BE2C (cell line): ENCODE results near the gene SLC13A3.

Experiments
- DNase-seq: peaks from one replicate; pipeline ENCODE4 v3.0.0-alpha.2; 2020
- H3K27me3 ChIP-seq: fragments of 250-450 bp; sonication (Bioruptor Pico); 2 replicates; pipeline ENCODE4 v1.5.1; 2020; ENCODE audit warnings: mild to moderate bottlenecking
- H3K36me3 ChIP-seq: fragments of 250-450 bp; sonication (Bioruptor Pico); 2 replicates; pipeline ENCODE4 v1.5.1; 2020; ENCODE audit warnings: mild to moderate bottlenecking
- H3K4me1 ChIP-seq: fragments of 250-450 bp; sonication (Bioruptor Pico); 2 replicates; pipeline ENCODE4 v1.5.1; 2020
- H3K4me3 ChIP-seq: 2 replicates; pipeline ENCODE4 v1.5.1; 2011; ENCODE audit warnings: low read depth, low read length
- H3K9me3 ChIP-seq: fragments of 250-450 bp; sonication (Bioruptor Pico); 2 replicates; pipeline ENCODE4 v1.5.1; 2020
- CTCF ChIP-seq: IDR thresholded peaks from 2 replicates; pipeline ENCODE4 v1.5.1; 2012; ENCODE audit warnings: mild to moderate bottlenecking, low read depth, low read length

Gene SLC13A3

GRCh38 chr20:46627234-46627633 lies 24.0 kb downstream of the SLC13A3 start:
- H3K4me1 ChIP-seq: no peaks in the 10 kb centered on the region
- no peak for TF ChIP-seq CTCF
- no peaks in the 10 kb centered on the region for H3K36me3 ChIP-seq
- no peaks in the 10 kb centered on the region; the same call in 1 of the 2 replicates for H3K27me3 ChIP-seq
- no peak for DNase-seq
- no peaks in the 10 kb centered on the region for H3K9me3 ChIP-seq
- no peak overlapping the region for H3K4me3 ChIP-seq

GRCh38 chr20:46626758-46627157 lies 24.5 kb downstream of the SLC13A3 start:
- Histone ChIP-seq H3K4me3 (no peak overlapping the region), H3K4me1 (no peaks in the 10 kb centered on the region), H3K36me3 (no peaks in the 10 kb centered on the region), H3K27me3 (no peaks in the 10 kb centered on the region; the same call in 1 of the 2 replicates), H3K9me3 (no peaks in the 10 kb centered on the region)
- TF ChIP-seq CTCF: no peak
- no peak for DNase-seq

GRCh38 chr20:46625875-46626373 lies 25.3 kb downstream of the SLC13A3 start:
- no peak for TF ChIP-seq CTCF
- Histone ChIP-seq H3K4me3 (no peak overlapping the region), H3K4me1 (no peaks in the 10 kb centered on the region), H3K36me3 (no peaks in the 10 kb centered on the region), H3K9me3 (no peaks in the 10 kb centered on the region), H3K27me3 (no peaks in the 10 kb centered on the region; the same call in 1 of the 2 replicates)
- no peak for DNase-seq

GRCh38 chr20:46624946-46625345 lies 26.3 kb downstream of the SLC13A3 start:
- DNase-seq: no peak

GRCh38 chr20:46622165-46622564 lies 29.1 kb downstream of the SLC13A3 start:
- H3K4me1 ChIP-seq: no peaks in the 10 kb centered on the region
- no peak for DNase-seq
- no peaks in the 10 kb centered on the region; the same call in 1 of the 2 replicates for H3K27me3 ChIP-seq
- no peaks in the 10 kb centered on the region for H3K36me3 ChIP-seq
- H3K4me3 ChIP-seq: no peak overlapping the region
- no peak for TF ChIP-seq CTCF
- no peaks in the 10 kb centered on the region for H3K9me3 ChIP-seq

More at GRCh38 chr20:46624946-46625345, 26.3 kb downstream of the SLC13A3 start:
- no peak overlapping the region for H3K4me3 ChIP-seq
- H3K27me3 ChIP-seq: no peaks in the 10 kb centered on the region; the same call in 1 of the 2 replicates
- no peaks in the 10 kb centered on the region for H3K9me3 ChIP-seq
- no peaks in the 10 kb centered on the region for H3K36me3 ChIP-seq
- H3K4me1 ChIP-seq: no peaks in the 10 kb centered on the region
- TF ChIP-seq CTCF: no peak

GRCh38 chr20:46621492-46621891 lies 29.8 kb downstream of the SLC13A3 start:
- Histone ChIP-seq H3K4me3 (no peak overlapping the region), H3K36me3 (no peaks in the 10 kb centered on the region), H3K4me1 (no peaks in the 10 kb centered on the region), H3K9me3 (no peaks in the 10 kb centered on the region), H3K27me3 (no peaks in the 10 kb centered on the region; the same call in 1 of the 2 replicates)
- no peak for TF ChIP-seq CTCF
- DNase-seq: no peak
